HepG2 (cell line): ENCODE measurements around the gene AGT. TPM values are rescaled to one million over a fixed set of nuclear protein-coding genes. Genes with fewer than 3 reads are reported as not detected.

Source experiments
- AGO2 ChIP-seq: fragments of 200-400 bp; formaldehyde crosslinking; optimal IDR thresholded peaks from 2 replicates; pipeline ENCODE3; 2017; ENCODE audit warnings: mild to moderate bottlenecking, low read depth, low read length, moderate library complexity
- HDAC1 ChIP-seq: sonication (generic); formaldehyde crosslinking; IDR thresholded peaks from 2 replicates; pipeline ENCODE4 v1.5.1; 2020; ENCODE audit warnings: mild to moderate bottlenecking, missing genetic modification reagents
- KIAA2018 ChIP-seq: sonication (generic); formaldehyde crosslinking; IDR thresholded peaks from 2 replicates; pipeline ENCODE4 v1.5.0; 2020; ENCODE audit warnings: mild to moderate bottlenecking, missing genetic modification reagents, borderline replicate concordance
- NCOA5 ChIP-seq: sonication (generic); formaldehyde crosslinking; IDR thresholded peaks from 2 replicates; pipeline ENCODE4 v1.4.0; 2020; ENCODE audit warnings: missing genetic modification reagents
- SAP130 ChIP-seq: IDR thresholded peaks from 2 replicates; pipeline ENCODE4 v1.6.1; 2016; ENCODE audit warnings: low read depth
- TSC22D2 ChIP-seq: sonication (generic); formaldehyde crosslinking; IDR thresholded peaks from 2 replicates; pipeline ENCODE4 v1.5.1; 2020; ENCODE audit warnings: missing genetic modification reagents, mild to moderate bottlenecking, borderline replicate concordance
- ZNF674 ChIP-seq: sonication (generic); formaldehyde crosslinking; IDR thresholded peaks from 2 replicates; pipeline ENCODE4 v1.5.0; 2020; ENCODE audit warnings: low read depth, mild to moderate bottlenecking, missing genetic modification reagents
- ZNF768 ChIP-seq: sonication (generic); formaldehyde crosslinking; IDR thresholded peaks from 2 replicates; pipeline ENCODE4 v1.4.0; 2020; ENCODE audit warnings: missing genetic modification reagents
- ZNF788 ChIP-seq: sonication (generic); formaldehyde crosslinking; IDR thresholded peaks from 2 replicates; pipeline ENCODE4 v1.5.0; 2020; ENCODE audit warnings: mild to moderate bottlenecking, missing genetic modification reagents, borderline replicate concordance
- polyA plus RNA-seq, 8 experiments: library from polyadenylated mRNA; depleted of rRNA in 3 of 8; stranded (reverse) in 7 of 8; unstranded in 1 of 8; fragments of >200 nt; fragmentation: Illumina TruSeq in 4 of 8; extraction: Trizol in 4 of 8; gene quantifications; 2 replicates each; pipeline versions ENCODE4 v1.2.1 to v1.2.3, GENCODE V29; 2011 to 2016; ENCODE audit warnings: low read depth in 4 of 8, missing spikeins in 1 of 8, mixed read lengths in 1 of 8; ENCODE audit not compliant: insufficient read depth in 1 of 8
- total RNA-seq, 5 experiments: library from RNA; depleted of rRNA; stranded (reverse); fragments of >200 nt; fragmentation: Illumina TruSeq; extraction: Trizol; gene quantifications; 2 replicates each; pipeline ENCODE4 v1.2.3, GENCODE V29; 2016; ENCODE audit warnings: low read depth in 1 of 5
- TF ChIP-seq, protein P1 (sequence below): sonication (generic); formaldehyde crosslinking; IDR thresholded peaks from 2 replicates; pipeline ENCODE4 v1.5.0; 2020; ENCODE audit warnings: mild to moderate bottlenecking, missing genetic modification reagents, borderline replicate concordance
- TF ChIP-seq, protein P2 (sequence below): sonication (generic); formaldehyde crosslinking; IDR thresholded peaks from 2 replicates; pipeline ENCODE4 v1.8.0; 2022; ENCODE audit warnings: mild to moderate bottlenecking, missing genetic modification reagents; ENCODE audit not compliant: insufficient replicate concordance

The AGT gene
- total and polyA plus RNA-seq, 2 of the 13 experiments (the other 11 are each of a cell fraction or from before 2014, with no cell fraction given), result 892 to 2,071 TPM

- TF ChIP-seq KIAA2018 (CRISPR knock-in tag) (no peak), TSC22D2 (CRISPR knock-in tag) (peak; percentile 22; the same call in 1 of the 2 replicates), ZNF674 (CRISPR knock-in tag) (no peak), SAP130 (CRISPR knock-in tag) (peak; percentile 51), ZNF768 (CRISPR knock-in tag) (peak; percentile 16; the same call in 1 of the 2 replicates), ZNF788 (peak; percentile 15; the same call in 1 of the 2 replicates), NCOA5 (CRISPR knock-in tag) (no peak), AGO2 (peak; percentile 96), HDAC1 (CRISPR knock-in tag) (peak; percentile 39; the same call in 1 of the 2 replicates)
- TF ChIP-seq, protein P1, sequence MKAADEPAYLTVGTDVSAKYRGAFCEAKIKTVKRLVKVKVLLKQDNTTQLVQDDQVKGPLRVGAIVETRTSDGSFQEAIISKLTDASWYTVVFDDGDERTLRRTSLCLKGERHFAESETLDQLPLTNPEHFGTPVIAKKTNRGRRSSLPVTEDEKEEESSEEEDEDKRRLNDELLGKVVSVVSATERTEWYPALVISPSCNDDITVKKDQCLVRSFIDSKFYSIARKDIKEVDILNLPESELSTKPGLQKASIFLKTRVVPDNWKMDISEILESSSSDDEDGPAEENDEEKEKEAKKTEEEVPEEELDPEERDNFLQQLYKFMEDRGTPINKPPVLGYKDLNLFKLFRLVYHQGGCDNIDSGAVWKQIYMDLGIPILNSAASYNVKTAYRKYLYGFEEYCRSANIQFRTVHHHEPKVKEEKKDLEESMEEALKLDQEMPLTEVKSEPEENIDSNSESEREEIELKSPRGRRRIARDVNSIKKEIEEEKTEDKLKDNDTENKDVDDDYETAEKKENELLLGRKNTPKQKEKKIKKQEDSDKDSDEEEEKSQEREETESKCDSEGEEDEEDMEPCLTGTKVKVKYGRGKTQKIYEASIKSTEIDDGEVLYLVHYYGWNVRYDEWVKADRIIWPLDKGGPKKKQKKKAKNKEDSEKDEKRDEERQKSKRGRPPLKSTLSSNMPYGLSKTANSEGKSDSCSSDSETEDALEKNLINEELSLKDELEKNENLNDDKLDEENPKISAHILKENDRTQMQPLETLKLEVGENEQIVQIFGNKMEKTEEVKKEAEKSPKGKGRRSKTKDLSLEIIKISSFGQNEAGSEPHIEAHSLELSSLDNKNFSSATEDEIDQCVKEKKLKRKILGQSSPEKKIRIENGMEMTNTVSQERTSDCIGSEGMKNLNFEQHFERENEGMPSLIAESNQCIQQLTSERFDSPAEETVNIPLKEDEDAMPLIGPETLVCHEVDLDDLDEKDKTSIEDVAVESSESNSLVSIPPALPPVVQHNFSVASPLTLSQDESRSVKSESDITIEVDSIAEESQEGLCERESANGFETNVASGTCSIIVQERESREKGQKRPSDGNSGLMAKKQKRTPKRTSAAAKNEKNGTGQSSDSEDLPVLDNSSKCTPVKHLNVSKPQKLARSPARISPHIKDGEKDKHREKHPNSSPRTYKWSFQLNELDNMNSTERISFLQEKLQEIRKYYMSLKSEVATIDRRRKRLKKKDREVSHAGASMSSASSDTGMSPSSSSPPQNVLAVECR (CRISPR knock-in tag), result peak; percentile 81
- TF ChIP-seq, protein P2, sequence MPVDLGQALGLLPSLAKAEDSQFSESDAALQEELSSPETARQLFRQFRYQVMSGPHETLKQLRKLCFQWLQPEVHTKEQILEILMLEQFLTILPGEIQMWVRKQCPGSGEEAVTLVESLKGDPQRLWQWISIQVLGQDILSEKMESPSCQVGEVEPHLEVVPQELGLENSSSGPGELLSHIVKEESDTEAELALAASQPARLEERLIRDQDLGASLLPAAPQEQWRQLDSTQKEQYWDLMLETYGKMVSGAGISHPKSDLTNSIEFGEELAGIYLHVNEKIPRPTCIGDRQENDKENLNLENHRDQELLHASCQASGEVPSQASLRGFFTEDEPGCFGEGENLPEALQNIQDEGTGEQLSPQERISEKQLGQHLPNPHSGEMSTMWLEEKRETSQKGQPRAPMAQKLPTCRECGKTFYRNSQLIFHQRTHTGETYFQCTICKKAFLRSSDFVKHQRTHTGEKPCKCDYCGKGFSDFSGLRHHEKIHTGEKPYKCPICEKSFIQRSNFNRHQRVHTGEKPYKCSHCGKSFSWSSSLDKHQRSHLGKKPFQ (CRISPR knock-in tag), result no peak
These were observed 4.0 kb downstream of the AGT start (continued) for GRCh38 chr1:230709619-230710542.
